GM12878 (cell line): ENCODE results near the gene PSMD13.

Source experiments
- EP300 ChIP-seq, 2 experiments: fragments of 150-350 bp in 1 of 2; IDR thresholded peaks; 2 replicates each; pipeline ENCODE4 v1.6.1; 2011 to 2012; ENCODE audit warnings: low read depth in 2 of 2, low read length in 2 of 2, borderline replicate concordance in 1 of 2, improper control_type of control experiment in 1 of 2, inconsistent platforms in 1 of 2; ENCODE audit not compliant: control insufficient read depth in 1 of 2
- FOS ChIP-seq: IDR thresholded peaks from 3 replicates; pipeline ENCODE4 v1.6.1; 2011; ENCODE audit warnings: borderline replicate concordance; ENCODE audit not compliant: insufficient read length; ENCODE audit errors: extremely low read depth
- NR2C2 ChIP-seq: IDR thresholded peaks from 2 replicates; pipeline ENCODE4 v1.6.1; 2011; ENCODE audit warnings: borderline replicate concordance, low read depth; ENCODE audit not compliant: control insufficient read depth, insufficient read length
- POLR2A ChIP-seq: IDR thresholded peaks from 2 replicates; pipeline ENCODE4 v1.6.1; 2011; ENCODE audit warnings: low read depth, mild to moderate bottlenecking, low read length
- POLR2AphosphoS5 ChIP-seq: IDR thresholded peaks from 2 replicates; pipeline ENCODE4 v1.6.1; 2011; ENCODE audit warnings: mild to moderate bottlenecking, low read length, inconsistent platforms
- RCOR1 ChIP-seq: conservative IDR thresholded peaks from 2 replicates; pipeline ENCODE4 v1.6.1; 2012; ENCODE audit warnings: low read depth, low read length, improper control_type of control experiment
- SP1 ChIP-seq: IDR thresholded peaks from one replicate; pipeline ENCODE4 v1.6.1; 2011; ENCODE audit warnings: low read depth, low read length
- TCF3 ChIP-seq: IDR thresholded peaks from 2 replicates; pipeline ENCODE4 v1.6.1; 2012; ENCODE audit warnings: low read depth, mild to moderate bottlenecking, low read length, borderline replicate concordance; ENCODE audit not compliant: insufficient read depth
- YY1 ChIP-seq: IDR thresholded peaks from 2 replicates; pipeline ENCODE4 v1.6.1; 2011; ENCODE audit warnings: low read depth, mild to moderate bottlenecking, low read length
- TF ChIP-seq, protein P1 (sequence below), 3 experiments: IDR thresholded peaks in 2 of 3; conservative IDR thresholded peaks in 1 of 3; 2 replicates each; pipeline ENCODE4 v1.5.1; 2011; ENCODE audit warnings: low read depth in 3 of 3, low read length in 3 of 3, mild to moderate bottlenecking in 3 of 3, control low read depth in 2 of 3, moderate library complexity in 2 of 3, inconsistent platforms in 1 of 3, mixed read lengths in 1 of 3; ENCODE audit not compliant: control insufficient read depth in 2 of 3, insufficient read depth in 1 of 3; ENCODE audit errors: extremely low read depth in 1 of 3

DNA sequence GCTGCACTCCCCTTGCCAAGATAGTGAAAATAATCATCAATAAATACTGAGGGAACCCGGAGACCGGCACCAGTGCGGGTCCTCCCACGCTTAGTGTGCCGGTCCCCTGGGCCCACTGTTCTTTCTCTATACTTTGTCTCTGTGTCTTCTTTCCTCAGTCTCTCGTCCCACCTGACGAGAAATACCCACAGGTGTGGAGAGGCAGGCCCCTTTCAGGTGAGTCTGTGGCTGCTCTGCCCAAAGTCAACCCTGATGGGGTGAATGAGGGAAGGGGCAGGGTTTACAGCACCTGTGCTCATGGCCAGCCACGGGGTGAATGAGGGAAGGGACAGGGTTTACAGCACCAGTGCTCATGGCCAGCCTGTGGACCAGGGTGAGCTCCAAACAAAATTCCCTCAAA is 34.3 kb upstream of the PSMD13 start:
- TF ChIP-seq SP1 (no peak), EP300 (IDR thresholded peaks at IDR 0.05; ENCODE audit: borderline replicate concordance in 1 of 2, control insufficient read depth in 1 of 2, low read depth in 2 of 2, low read length in 2 of 2) (no peak), RCOR1 (no peak), POLR2A (no peak), YY1 (no peak), NR2C2 (no peak), TCF3 (no peak), FOS (no peak), POLR2AphosphoS5 (no peak)
- TF ChIP-seq, protein P1, sequence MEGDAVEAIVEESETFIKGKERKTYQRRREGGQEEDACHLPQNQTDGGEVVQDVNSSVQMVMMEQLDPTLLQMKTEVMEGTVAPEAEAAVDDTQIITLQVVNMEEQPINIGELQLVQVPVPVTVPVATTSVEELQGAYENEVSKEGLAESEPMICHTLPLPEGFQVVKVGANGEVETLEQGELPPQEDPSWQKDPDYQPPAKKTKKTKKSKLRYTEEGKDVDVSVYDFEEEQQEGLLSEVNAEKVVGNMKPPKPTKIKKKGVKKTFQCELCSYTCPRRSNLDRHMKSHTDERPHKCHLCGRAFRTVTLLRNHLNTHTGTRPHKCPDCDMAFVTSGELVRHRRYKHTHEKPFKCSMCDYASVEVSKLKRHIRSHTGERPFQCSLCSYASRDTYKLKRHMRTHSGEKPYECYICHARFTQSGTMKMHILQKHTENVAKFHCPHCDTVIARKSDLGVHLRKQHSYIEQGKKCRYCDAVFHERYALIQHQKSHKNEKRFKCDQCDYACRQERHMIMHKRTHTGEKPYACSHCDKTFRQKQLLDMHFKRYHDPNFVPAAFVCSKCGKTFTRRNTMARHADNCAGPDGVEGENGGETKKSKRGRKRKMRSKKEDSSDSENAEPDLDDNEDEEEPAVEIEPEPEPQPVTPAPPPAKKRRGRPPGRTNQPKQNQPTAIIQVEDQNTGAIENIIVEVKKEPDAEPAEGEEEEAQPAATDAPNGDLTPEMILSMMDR (IDR thresholded peaks at IDR 0.05 in 2 of 3, conservative IDR thresholded peaks at IDR 0.05 in 1 of 3; ENCODE audit: control insufficient read depth in 2 of 3, extremely low read depth in 1 of 3, insufficient read depth in 1 of 3, low read depth in 3 of 3, low read length in 3 of 3) = no peak
